HCT116 (cell line): ENCODE measurements around the gene MYLK. TPM values are rescaled to one million over a fixed set of nuclear protein-coding genes. Genes with fewer than 3 reads are reported as not detected.

Experiments used
- ATAC-seq: fragments of 200-7000 bp; cut with Tn5 transposase; 2 replicates; pipeline ENCODE4 v1.9.1; 2020; ENCODE audit warnings: mild to moderate bottlenecking, moderate library complexity
- BruUV-seq: library from RNA; stranded (reverse); fragments of 400-500 nt; replicated peaks from 2 replicates; lab custom pipeline; 2021; lab: Mats Ljungman, UMichigan
- CTCF ChIA-PET: fragments of 300-600 bp; sonication (Branson Sonifier 250); formaldehyde crosslinking; loops from one replicate; lab custom pipeline; 2021; ENCODE audit warnings: antibody characterized with exemption; lab: Charles Lee
- POLR2A ChIA-PET: fragments of 300-600, 350-600 bp; sonication (Branson Sonifier 250); formaldehyde crosslinking; loops from one replicate; lab custom pipeline; 2021; ENCODE audit warnings: antibody characterized with exemption; lab: Charles Lee
- RAD21 ChIA-PET, 2 experiments: fragments of 300-600 bp; sonication (Branson Sonifier 250); formaldehyde crosslinking; loops; one replicate each; lab custom pipeline; 2023; ENCODE audit warnings: low total read pairs in 2 of 2; ENCODE audit not compliant: uncharacterized antibody in 2 of 2, unreplicated experiment in 2 of 2, low non-redundant PET in 1 of 2; lab: Charles Lee
- DNase-seq: peaks from one replicate; pipeline ENCODE4 v3.0.0-alpha.2; 2010; ENCODE audit warnings: low read depth, low spot score
- H2AFZ ChIP-seq: fragments of 200-600 bp; shearing (Covaris generic), sonication (generic); 2 replicates; pipeline ENCODE4 v1.6.1; 2017; ENCODE audit warnings: low read depth, mixed run types, mixed read lengths, antibody characterized with exemption, low read length; ENCODE audit not compliant: poor library complexity, severe bottlenecking
- H3K27ac ChIP-seq: 2 replicates; pipeline ENCODE4 v1.5.1; 2012; ENCODE audit warnings: low read depth, low read length
- H3K27me3 ChIP-seq: fragments of 200-600 bp; sonication (generic); 2 replicates; pipeline ENCODE4 v1.6.1; 2016; ENCODE audit warnings: mixed run types, low read length, mixed read lengths; ENCODE audit not compliant: insufficient read depth
- H3K36me3 ChIP-seq, 2 experiments: fragments of 200-500 bp in 1 of 2; fragments of 200-600 bp in 1 of 2; sonication (Bioruptor generic) in 1 of 2; sonication (generic) in 1 of 2; 2 replicates each; pipeline versions ENCODE4 v1.5.1 to v1.6.1; 2014 to 2016; ENCODE audit warnings: low read length in 2 of 2, inconsistent platforms in 1 of 2, mixed read lengths in 1 of 2, mixed run types in 1 of 2; ENCODE audit not compliant: insufficient read depth in 2 of 2, control insufficient read depth in 1 of 2
- H3K4me1 ChIP-seq, 2 experiments: fragments of 200-600 bp in 1 of 2; sonication (generic) in 1 of 2; 2 replicates each; pipeline versions ENCODE4 v1.5.1 to v1.6.1; 2012 to 2017; ENCODE audit warnings: low read length in 2 of 2, inconsistent platforms in 1 of 2, mild to moderate bottlenecking in 1 of 2, mixed read lengths in 1 of 2, mixed run types in 1 of 2, moderate library complexity in 1 of 2; ENCODE audit not compliant: insufficient read depth in 2 of 2, control insufficient read depth in 1 of 2
- H3K4me2 ChIP-seq: fragments of 200-600 bp; sonication (generic); 2 replicates; pipeline ENCODE4 v1.6.1; 2017; ENCODE audit warnings: mixed run types, low read length, mixed read lengths
- H3K4me3 ChIP-seq, 2 experiments: fragments of 200-600 bp in 1 of 2; sonication (generic) in 1 of 2; replicated peaks in 1 of 2; 2 replicates each; pipeline ENCODE4 v1.5.1; 2011 to 2016; ENCODE audit warnings: low read length in 2 of 2, control low read depth in 1 of 2, low read depth in 1 of 2, mild to moderate bottlenecking in 1 of 2, mixed read lengths in 1 of 2, mixed run types in 1 of 2
- H3K79me2 ChIP-seq: fragments of 200-600 bp; sonication (generic); 2 replicates; pipeline ENCODE4 v1.6.1; 2017; ENCODE audit warnings: mild to moderate bottlenecking, mixed run types, low read length, moderate library complexity, mixed read lengths; ENCODE audit not compliant: insufficient read depth
- H3K9ac ChIP-seq: fragments of 200-600 bp; sonication (generic); 2 replicates; pipeline ENCODE4 v1.6.1; 2016; ENCODE audit warnings: low read length, mixed read lengths
- H3K9me2 ChIP-seq: fragments of 200-600 bp; sonication (generic), shearing (Covaris generic); 2 replicates; pipeline ENCODE4 v1.6.1; 2017; ENCODE audit warnings: mixed run types, mild to moderate bottlenecking, moderate library complexity; ENCODE audit not compliant: insufficient read depth
- H3K9me3 ChIP-seq, 2 experiments: fragments of 200-500 bp in 1 of 2; fragments of 200-600 bp in 1 of 2; sonication (Bioruptor generic) in 1 of 2; sonication (generic) in 1 of 2; 2 replicates each; pipeline ENCODE4 v1.6.1; 2014 to 2017; ENCODE audit warnings: low read length in 2 of 2, mixed read lengths in 2 of 2, inconsistent platforms in 1 of 2, low read depth in 1 of 2, mild to moderate bottlenecking in 1 of 2, mixed run types in 1 of 2, moderate library complexity in 1 of 2; ENCODE audit not compliant: control insufficient read depth in 1 of 2, insufficient read depth in 1 of 2
- H4K20me1 ChIP-seq: fragments of 200-600 bp; sonication (generic), shearing (Covaris generic); 2 replicates; pipeline ENCODE4 v1.6.1; 2017; ENCODE audit warnings: mixed run types, mild to moderate bottlenecking, moderate library complexity; ENCODE audit not compliant: insufficient read depth
- CBX3 ChIP-seq: IDR thresholded peaks from 2 replicates; pipeline ENCODE4 v1.6.1; 2012; ENCODE audit warnings: low read depth
- CEBPB ChIP-seq: IDR thresholded peaks from 2 replicates; pipeline ENCODE4 v1.6.1; 2012; ENCODE audit warnings: low read depth
- EGR1 ChIP-seq: IDR thresholded peaks from 2 replicates; pipeline ENCODE4 v1.6.1; 2012; ENCODE audit warnings: low read depth
- ELF1 ChIP-seq: IDR thresholded peaks from 2 replicates; pipeline ENCODE4 v1.6.1; 2012; ENCODE audit warnings: low read depth, borderline replicate concordance
- EZH2 ChIP-seq: fragments of 200-600 bp; sonication (generic); IDR thresholded peaks from 2 replicates; pipeline ENCODE4 v1.6.1; 2017; ENCODE audit warnings: antibody characterized with exemption, mixed run types
- EZH2phosphoT487 ChIP-seq: fragments of 200-600 bp; IDR thresholded peaks from 2 replicates; pipeline ENCODE4 v1.6.1; 2018; ENCODE audit warnings: antibody characterized with exemption, borderline replicate concordance
- FOSL1 ChIP-seq: IDR thresholded peaks from 2 replicates; pipeline ENCODE4 v1.6.1; 2012; ENCODE audit warnings: low read depth
- JUND ChIP-seq: IDR thresholded peaks from 2 replicates; pipeline ENCODE4 v1.6.1; 2012
- POLR2AphosphoS5 ChIP-seq: IDR thresholded peaks from 2 replicates; pipeline ENCODE4 v1.6.1; 2011; ENCODE audit warnings: mild to moderate bottlenecking, low read depth, low read length, moderate library complexity
- SIN3A ChIP-seq: IDR thresholded peaks from 2 replicates; pipeline ENCODE4 v1.6.1; 2012; ENCODE audit warnings: low read depth
- SP1 ChIP-seq: IDR thresholded peaks from 2 replicates; pipeline ENCODE4 v1.6.1; 2012; ENCODE audit warnings: low read depth
- SRF ChIP-seq: IDR thresholded peaks from 2 replicates; pipeline ENCODE4 v1.6.1; 2012; ENCODE audit warnings: low read depth
- TCF7L2 ChIP-seq: IDR thresholded peaks from 2 replicates; pipeline ENCODE4 v1.7.0; 2011; ENCODE audit warnings: borderline replicate concordance, inconsistent platforms; ENCODE audit not compliant: insufficient read depth, insufficient read length; ENCODE audit errors: extremely low read depth
- YY1 ChIP-seq: IDR thresholded peaks from 2 replicates; pipeline ENCODE4 v1.6.1; 2011; ENCODE audit warnings: low read length, low read depth, moderate library complexity, mild to moderate bottlenecking; ENCODE audit not compliant: insufficient replicate concordance; ENCODE audit errors: extremely low read depth
- ZNF274 ChIP-seq: fragments of 200-500 bp; sonication (Bioruptor generic); IDR thresholded peaks from 2 replicates; pipeline ENCODE4 v1.6.1; 2014; ENCODE audit warnings: mild to moderate bottlenecking, low read depth, low read length, inconsistent platforms
- intact Hi-C: fragments of 100-400 bp; cut with micrococcal nuclease; formaldehyde crosslinking; loops from 2 replicates; pipeline ENCODE4 v1.10.0; 2022
- total RNA-seq: library from RNA; stranded (reverse); gene quantifications from one replicate; pipeline ENCODE4 v1.2.1, GENCODE V29; 2021; ENCODE audit not compliant: unreplicated experiment
- TF ChIP-seq, protein P1 (sequence below): IDR thresholded peaks from 2 replicates; pipeline ENCODE4 v1.6.1; 2012
- TF ChIP-seq, protein P2 (sequence below): IDR thresholded peaks from 2 replicates; pipeline ENCODE4 v1.6.1; 2012
- TF ChIP-seq, protein P3 (sequence below): IDR thresholded peaks from 2 replicates; pipeline ENCODE4 v1.6.1; 2012; ENCODE audit warnings: low read depth

Gene MYLK
- total RNA-seq, 1 experiment from 2014 or later: 3.8 TPM

DNA sequence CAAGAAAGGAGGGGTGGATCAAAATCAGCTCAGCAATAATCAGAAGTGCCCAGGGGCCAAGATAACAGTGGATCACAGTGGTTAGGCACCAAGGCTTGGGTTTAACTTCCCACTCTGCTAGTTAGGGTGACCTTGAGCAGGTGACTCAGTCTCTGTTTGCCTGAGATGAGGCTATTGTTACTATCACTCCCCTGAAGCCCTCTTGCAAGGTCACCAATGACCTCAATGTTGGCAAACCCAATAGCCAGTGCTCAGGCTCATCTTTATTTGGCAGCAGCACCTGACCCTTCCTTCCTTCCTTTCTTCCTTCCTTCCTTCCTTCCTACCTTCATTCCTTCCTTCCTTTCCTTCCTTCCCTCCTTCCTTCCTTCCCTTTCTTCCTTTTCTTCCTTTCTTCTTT is 196.8 kb downstream of the MYLK start (continued):
- TF ChIP-seq ZNF274: no peak
- no peak for TF ChIP-seq SIN3A
- no peak for TF ChIP-seq TCF7L2
- no peak for TF ChIP-seq EZH2
- TF ChIP-seq, protein P1, sequence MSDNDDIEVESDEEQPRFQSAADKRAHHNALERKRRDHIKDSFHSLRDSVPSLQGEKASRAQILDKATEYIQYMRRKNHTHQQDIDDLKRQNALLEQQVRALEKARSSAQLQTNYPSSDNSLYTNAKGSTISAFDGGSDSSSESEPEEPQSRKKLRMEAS: no peak
- no peak for TF ChIP-seq FOSL1
- no peak for TF ChIP-seq CEBPB
- TF ChIP-seq CBX3: no peak
- no peak for TF ChIP-seq SP1
- no peak for TF ChIP-seq JUND
- TF ChIP-seq, protein P2, sequence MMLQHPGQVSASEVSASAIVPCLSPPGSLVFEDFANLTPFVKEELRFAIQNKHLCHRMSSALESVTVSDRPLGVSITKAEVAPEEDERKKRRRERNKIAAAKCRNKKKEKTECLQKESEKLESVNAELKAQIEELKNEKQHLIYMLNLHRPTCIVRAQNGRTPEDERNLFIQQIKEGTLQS: no peak
- no peak for TF ChIP-seq EZH2phosphoT487

DNA sequence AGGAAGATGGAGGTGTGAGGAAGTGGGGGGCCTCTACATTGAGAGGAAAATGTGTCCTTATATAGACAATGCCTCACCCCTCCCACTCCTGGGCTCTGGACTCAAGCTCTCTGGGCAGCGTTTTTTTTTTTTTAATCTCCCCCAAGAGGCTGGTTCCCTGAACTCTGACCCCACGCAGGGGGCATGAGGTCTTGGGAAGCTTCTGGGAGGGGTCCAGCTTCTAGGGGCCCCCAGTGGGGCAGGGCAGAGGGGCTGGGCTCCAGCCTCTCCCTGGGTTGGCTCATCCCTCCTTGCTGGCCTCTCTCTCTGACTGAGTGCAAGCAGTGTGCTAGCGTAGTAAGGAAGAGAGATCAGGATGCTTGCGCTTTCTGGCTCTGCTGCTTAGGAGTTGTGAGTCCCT is 197.9 kb downstream of the MYLK start:
- no peaks in the 10 kb centered on the region for H3K9me2 ChIP-seq
- intact Hi-C loops: no loop called here
- H4K20me1 ChIP-seq: no peaks in the 10 kb centered on the region
- H3K4me3 ChIP-seq: no peak overlapping the region
- no peaks in the 10 kb centered on the region for H3K27me3 ChIP-seq
- TF ChIP-seq, protein P1: no peak
- TF ChIP-seq SRF (no peak), ELF1 (no peak), EZH2 (no peak), YY1 (no peak), EZH2phosphoT487 (no peak), EGR1 (no peak), FOSL1 (no peak), POLR2AphosphoS5 (no peak), JUND (no peak)
- TF ChIP-seq, protein P3, sequence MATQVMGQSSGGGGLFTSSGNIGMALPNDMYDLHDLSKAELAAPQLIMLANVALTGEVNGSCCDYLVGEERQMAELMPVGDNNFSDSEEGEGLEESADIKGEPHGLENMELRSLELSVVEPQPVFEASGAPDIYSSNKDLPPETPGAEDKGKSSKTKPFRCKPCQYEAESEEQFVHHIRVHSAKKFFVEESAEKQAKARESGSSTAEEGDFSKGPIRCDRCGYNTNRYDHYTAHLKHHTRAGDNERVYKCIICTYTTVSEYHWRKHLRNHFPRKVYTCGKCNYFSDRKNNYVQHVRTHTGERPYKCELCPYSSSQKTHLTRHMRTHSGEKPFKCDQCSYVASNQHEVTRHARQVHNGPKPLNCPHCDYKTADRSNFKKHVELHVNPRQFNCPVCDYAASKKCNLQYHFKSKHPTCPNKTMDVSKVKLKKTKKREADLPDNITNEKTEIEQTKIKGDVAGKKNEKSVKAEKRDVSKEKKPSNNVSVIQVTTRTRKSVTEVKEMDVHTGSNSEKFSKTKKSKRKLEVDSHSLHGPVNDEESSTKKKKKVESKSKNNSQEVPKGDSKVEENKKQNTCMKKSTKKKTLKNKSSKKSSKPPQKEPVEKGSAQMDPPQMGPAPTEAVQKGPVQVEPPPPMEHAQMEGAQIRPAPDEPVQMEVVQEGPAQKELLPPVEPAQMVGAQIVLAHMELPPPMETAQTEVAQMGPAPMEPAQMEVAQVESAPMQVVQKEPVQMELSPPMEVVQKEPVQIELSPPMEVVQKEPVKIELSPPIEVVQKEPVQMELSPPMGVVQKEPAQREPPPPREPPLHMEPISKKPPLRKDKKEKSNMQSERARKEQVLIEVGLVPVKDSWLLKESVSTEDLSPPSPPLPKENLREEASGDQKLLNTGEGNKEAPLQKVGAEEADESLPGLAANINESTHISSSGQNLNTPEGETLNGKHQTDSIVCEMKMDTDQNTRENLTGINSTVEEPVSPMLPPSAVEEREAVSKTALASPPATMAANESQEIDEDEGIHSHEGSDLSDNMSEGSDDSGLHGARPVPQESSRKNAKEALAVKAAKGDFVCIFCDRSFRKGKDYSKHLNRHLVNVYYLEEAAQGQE: no peak
- no peak overlapping the region for H2AFZ ChIP-seq
- DNase-seq: no peak
- RAD21 ChIA-PET: no interaction called here
- H3K27ac ChIP-seq: no peak overlapping the region
- no TSS peak for BruUV-seq
- no peaks in the 10 kb centered on the region for H3K36me3 ChIP-seq
- no peak for ATAC-seq
- no peaks in the 10 kb centered on the region for H3K9me3 ChIP-seq
- POLR2A ChIA-PET: no interaction called here
- H3K79me2 ChIP-seq: no peaks in the 10 kb centered on the region
- H3K4me2 ChIP-seq: no peak overlapping the region
- no peak overlapping the region for H3K9ac ChIP-seq
- peaks cover 4 to 14% of the 10 kb centered on the region in 2 experiments; a peak in 3 of 4 replicates for H3K4me1 ChIP-seq
- CTCF ChIA-PET: no interaction called here
